Activated CD8-positive, alpha-beta T cell treated with anti-CD3 and anti-CD28 coated beads for 36 hours (primary cell): ENCODE results near the gene ALG10. TPM values are rescaled to one million over a fixed set of nuclear protein-coding genes. Genes with fewer than 3 reads are reported as not detected.
"Not testable (repeated sequence)": the region's sequence is repeated elsewhere in the genome, so short reads cannot be mapped to it uniquely, and the experiment has no call there.

Source experiments
- ATAC-seq: fragments of 200-7000 bp; cut with Tn5 transposase; one replicate; pipeline ENCODE4 v1.10.0; 2021; ENCODE audit warnings: mild to moderate bottlenecking, moderate library complexity
- CTCF ChIA-PET: fragments of 350-600 bp; sonication (Branson Sonifier 250); formaldehyde crosslinking; loops from one replicate; lab custom pipeline; 2021; ENCODE audit warnings: antibody characterized with exemption; lab: Charles Lee
- POLR2A ChIA-PET: fragments of 350-600 bp; sonication (Branson Sonifier 250); formaldehyde crosslinking; loops from one replicate; lab custom pipeline; 2021; ENCODE audit warnings: antibody characterized with exemption; lab: Charles Lee
- DNase-seq: peaks from one replicate; pipeline ENCODE4 v3.0.0-alpha.2; 2020
- H3K27ac Mint-ChIP-seq: one replicate; pipeline ENCODE4 v1.8.0; 2021; ENCODE audit warnings: mild to moderate bottlenecking, mixed read lengths
- H3K27me3 Mint-ChIP-seq: one replicate; pipeline ENCODE4 v1.8.0; 2021; ENCODE audit warnings: mixed read lengths
- H3K36me3 Mint-ChIP-seq: one replicate; pipeline ENCODE4 v1.8.0; 2021; ENCODE audit warnings: low read depth, mixed read lengths
- H3K4me1 Mint-ChIP-seq: one replicate; pipeline ENCODE4 v1.8.0; 2021; ENCODE audit warnings: low read depth, mixed read lengths
- H3K4me3 Mint-ChIP-seq: one replicate; pipeline ENCODE4 v1.8.0; 2021; ENCODE audit warnings: mild to moderate bottlenecking, moderate library complexity, mixed read lengths
- H3K9me3 Mint-ChIP-seq: one replicate; pipeline ENCODE4 v1.8.0; 2021; ENCODE audit warnings: mixed read lengths
- CTCF ChIP-seq: fragments of 200-600 bp; IDR thresholded peaks from one replicate; pipeline ENCODE4 v1.8.0; 2022; ENCODE audit warnings: antibody characterized with exemption, mild to moderate bottlenecking
- intact Hi-C: fragments of 100-400 bp; cut with micrococcal nuclease; formaldehyde crosslinking; loops from one replicate; pipeline ENCODE4 v1.10.0; 2022
- total RNA-seq, 2 experiments: library from RNA; stranded (reverse); gene quantifications; one replicate each; pipeline ENCODE4 v1.2.3, GENCODE V29; 2021

The ALG10 gene
- total RNA-seq, 2 experiments from 2014 or later, result 20.3 to 22.8 TPM

GRCh38 chr12:34033628-34034296 lies 11.5 kb downstream of the ALG10 start:
- H3K4me1 Mint-ChIP-seq, result no peaks in the 10 kb centered on the region
- H3K4me3 Mint-ChIP-seq, result no peak overlapping the region
- H3K36me3 Mint-ChIP-seq, result peaks cover 3% of the 10 kb centered on the region
- H3K27me3 Mint-ChIP-seq, result no peaks in the 10 kb centered on the region
- no peak overlapping the region for H3K27ac Mint-ChIP-seq
- no peak for DNase-seq
- CTCF ChIA-PET, result no interaction called here
- intact Hi-C loops, result loop anchor here (10.0 kb wide), 2 partner anchors 71 to 181 kb away; no protein-coding TSS in a partner anchor
- H3K9me3 Mint-ChIP-seq, result no peaks in the 10 kb centered on the region
- peak; percentile 72 for TF ChIP-seq CTCF
- POLR2A ChIA-PET, result no interaction called here
- no peak for ATAC-seq

- CTCF ChIA-PET, result interaction anchor here (1.7 kb wide), 1 partner anchor 84 kb away, joined by 6 read pairs; no protein-coding TSS in a partner anchor
- H3K27me3 Mint-ChIP-seq, H3K9me3 Mint-ChIP-seq, ATAC-seq, H3K36me3 Mint-ChIP-seq, H3K4me3 Mint-ChIP-seq, H3K27ac Mint-ChIP-seq, DNase-seq, H3K4me1 Mint-ChIP-seq, POLR2A ChIA-PET: not testable (repeated sequence)
- intact Hi-C loops, result loop anchor here (10.0 kb wide), 2 partner anchors 66 to 176 kb away; no protein-coding TSS in a partner anchor
Measured at GRCh38 chr12:34038357-34038756, 16.1 kb downstream of the ALG10 start.

DNA sequence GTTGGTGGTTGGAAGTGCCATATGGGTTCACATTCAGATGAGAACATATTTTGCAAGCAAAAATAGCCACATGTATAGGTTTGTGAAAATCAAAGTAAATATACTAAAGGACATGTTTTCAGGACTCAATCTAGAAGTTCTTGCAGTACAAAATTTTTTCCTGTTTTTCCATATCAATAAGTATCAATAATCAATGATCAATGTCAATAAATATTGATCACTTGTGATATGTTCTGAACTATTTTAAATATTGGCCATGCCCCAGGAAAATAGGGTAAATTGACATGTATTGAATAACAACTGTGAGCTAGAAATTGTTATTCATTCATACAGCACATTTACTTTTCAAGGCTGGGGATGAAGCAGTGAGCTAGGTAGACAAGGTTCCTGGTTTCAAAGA lies 24.3 kb downstream of the ALG10 start:
- TF ChIP-seq CTCF, result no peak
- intact Hi-C loops, result no loop called here
- Mint-ChIP-seq H3K36me3 (no peaks in the 10 kb centered on the region), H3K4me3 (no peak overlapping the region), H3K27ac (no peak overlapping the region), H3K4me1 (no peaks in the 10 kb centered on the region), H3K9me3 (peaks cover 9% of the 10 kb centered on the region), H3K27me3 (no peaks in the 10 kb centered on the region)
- ATAC-seq (no peak), DNase-seq (no peak)
- CTCF ChIA-PET, result no interaction called here
- POLR2A ChIA-PET, result no interaction called here

GRCh38 chr12:34047855-34048254 lies 25.6 kb downstream of the ALG10 start:
- POLR2A ChIA-PET, result interaction anchor here (1.3 kb wide), 1 partner anchor 25 kb away, joined by 3 read pairs; no protein-coding TSS in a partner anchor
- H3K27me3 Mint-ChIP-seq, CTCF ChIA-PET, H3K36me3 Mint-ChIP-seq, DNase-seq, H3K4me1 Mint-ChIP-seq, intact Hi-C loops, ATAC-seq, H3K27ac Mint-ChIP-seq, H3K4me3 Mint-ChIP-seq: not testable (repeated sequence)
- H3K9me3 Mint-ChIP-seq, result peaks cover 13% of the 10 kb centered on the region

DNA sequence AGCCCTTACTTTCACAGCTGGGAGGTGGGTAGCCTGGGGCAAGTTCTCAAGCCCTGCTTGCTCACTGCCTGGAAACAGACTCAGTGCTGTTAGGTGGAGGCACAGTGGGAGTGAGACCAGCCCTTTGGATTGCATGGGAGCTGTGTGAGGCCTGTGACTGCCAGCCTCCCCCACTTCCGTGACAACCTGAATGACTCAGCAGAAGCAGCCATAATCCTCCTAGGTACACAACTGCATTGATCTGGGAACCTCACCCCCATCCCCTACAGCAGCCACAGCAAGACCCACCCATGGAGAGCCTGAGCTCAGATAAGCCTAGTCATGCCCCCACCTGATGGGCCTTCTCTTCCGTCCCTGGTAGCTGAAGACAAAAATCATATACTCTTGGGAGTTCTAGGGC lies 26.4 kb downstream of the ALG10 start:
- H3K36me3 Mint-ChIP-seq, result no peaks in the 10 kb centered on the region
- ChIA-PET CTCF (no interaction called here), POLR2A (interaction anchor here (1.3 kb wide), 1 partner anchor 25 kb away, joined by 3 read pairs; no protein-coding TSS in a partner anchor)
- H3K27me3 Mint-ChIP-seq, result no peaks in the 10 kb centered on the region
- no peak overlapping the region for H3K27ac Mint-ChIP-seq
- no peak for DNase-seq
- no peak for ATAC-seq
- peaks cover 13% of the 10 kb centered on the region for H3K9me3 Mint-ChIP-seq
- H3K4me3 Mint-ChIP-seq, result no peak overlapping the region
- TF ChIP-seq CTCF, result no peak
- intact Hi-C loops, result no loop called here
- no peaks in the 10 kb centered on the region for H3K4me1 Mint-ChIP-seq

DNA sequence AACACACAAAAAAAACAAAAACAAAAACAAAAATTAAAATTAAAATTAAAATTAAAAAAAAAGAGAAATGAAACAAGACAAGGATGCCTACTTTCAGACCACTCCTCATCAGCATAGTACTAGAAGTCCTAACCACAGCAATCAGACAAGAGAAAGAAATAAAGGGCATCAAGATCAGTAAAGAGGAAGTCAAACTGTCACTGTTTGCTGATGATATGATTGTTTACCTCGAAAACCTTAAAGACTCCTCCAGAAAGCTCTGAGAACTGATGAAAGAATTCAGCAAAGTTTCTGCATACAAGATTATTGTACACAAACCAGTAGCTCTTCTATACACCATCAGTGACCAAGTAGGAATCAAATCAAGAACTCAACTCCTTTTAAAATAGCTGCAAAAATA lies 29.2 kb downstream of the ALG10 start:
- no peak overlapping the region for H3K4me3 Mint-ChIP-seq
- no peak overlapping the region for H3K27ac Mint-ChIP-seq
- H3K27me3 Mint-ChIP-seq, result peaks cover 2% of the 10 kb centered on the region
- ATAC-seq (no peak), DNase-seq (no peak)
- peaks cover 9% of the 10 kb centered on the region for H3K4me1 Mint-ChIP-seq
- intact Hi-C loops, result no loop called here
- POLR2A ChIA-PET, result no interaction called here
- no peak for TF ChIP-seq CTCF
- H3K36me3 Mint-ChIP-seq, result no peaks in the 10 kb centered on the region
- peaks cover 13% of the 10 kb centered on the region for H3K9me3 Mint-ChIP-seq
- CTCF ChIA-PET, result no interaction called here
